HG02970 (cell line): ENCODE data around the gene DTNA.

Source experiments
- ATAC-seq: cut with Tn5 transposase; IDR thresholded peaks from one replicate; pipeline ENCODE4 v1.9.1; 2021; ENCODE audit warnings: mild to moderate bottlenecking, moderate library complexity, moderate number of reproducible peaks; ENCODE audit not compliant: unreplicated experiment, low FRiP score

The DTNA gene

DNA sequence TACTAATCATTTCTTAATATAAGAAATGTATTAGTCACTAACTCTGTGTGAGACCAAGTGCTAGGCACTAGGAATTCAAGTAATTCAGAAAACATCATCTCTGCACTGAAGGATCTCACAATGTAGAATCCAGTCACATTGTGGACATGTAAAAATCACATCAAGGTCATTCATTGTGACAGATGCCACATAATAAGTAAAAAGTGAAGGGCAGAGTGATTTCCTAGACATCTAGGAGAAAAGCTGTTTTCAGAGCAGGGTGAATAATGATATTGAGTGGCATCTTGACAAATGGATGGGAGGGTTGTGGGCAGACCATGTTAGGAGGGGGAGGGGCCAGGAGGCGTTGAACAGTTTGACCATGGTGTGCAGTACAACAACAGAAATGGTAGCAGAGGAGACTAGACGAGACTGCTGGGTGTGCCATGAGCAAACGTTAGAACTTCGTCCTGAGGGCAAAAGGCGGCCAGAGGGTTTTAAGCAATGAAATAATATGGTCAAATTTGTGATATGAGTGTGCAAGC, 93.8 kb downstream of the DTNA start:
- no peak for ATAC-seq

- no peak for ATAC-seq
Observed at GRCh38 chr18:34805103-34805877, 95.2 kb downstream of the DTNA start.

DNA sequence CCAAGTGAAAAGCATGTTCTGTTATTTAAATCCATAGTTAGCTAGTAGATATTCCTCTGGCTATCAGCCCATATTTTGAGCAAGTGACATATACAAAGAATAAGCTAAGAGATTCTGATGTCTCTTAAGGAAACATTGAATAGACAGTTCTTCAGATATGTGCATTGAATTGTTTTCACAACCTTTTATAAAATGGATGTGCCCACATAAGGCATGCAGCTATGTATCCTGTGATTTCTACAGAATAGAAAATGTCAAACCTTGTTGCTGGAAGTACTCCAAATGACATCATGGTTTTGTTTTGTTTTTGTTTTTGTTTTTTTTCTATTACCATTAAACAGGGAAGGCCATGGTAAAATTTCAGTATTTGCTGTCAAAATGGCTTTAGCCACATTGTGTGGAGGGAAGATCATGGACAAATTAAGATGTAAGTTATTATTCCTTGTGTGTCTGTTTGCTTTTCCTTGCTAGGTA, 95.8 kb downstream of the DTNA start:
- ATAC-seq, result no peak

- ATAC-seq, result no peak
Observed at GRCh38 chr18:34806527-34806926, 96.4 kb downstream of the DTNA start.

DNA sequence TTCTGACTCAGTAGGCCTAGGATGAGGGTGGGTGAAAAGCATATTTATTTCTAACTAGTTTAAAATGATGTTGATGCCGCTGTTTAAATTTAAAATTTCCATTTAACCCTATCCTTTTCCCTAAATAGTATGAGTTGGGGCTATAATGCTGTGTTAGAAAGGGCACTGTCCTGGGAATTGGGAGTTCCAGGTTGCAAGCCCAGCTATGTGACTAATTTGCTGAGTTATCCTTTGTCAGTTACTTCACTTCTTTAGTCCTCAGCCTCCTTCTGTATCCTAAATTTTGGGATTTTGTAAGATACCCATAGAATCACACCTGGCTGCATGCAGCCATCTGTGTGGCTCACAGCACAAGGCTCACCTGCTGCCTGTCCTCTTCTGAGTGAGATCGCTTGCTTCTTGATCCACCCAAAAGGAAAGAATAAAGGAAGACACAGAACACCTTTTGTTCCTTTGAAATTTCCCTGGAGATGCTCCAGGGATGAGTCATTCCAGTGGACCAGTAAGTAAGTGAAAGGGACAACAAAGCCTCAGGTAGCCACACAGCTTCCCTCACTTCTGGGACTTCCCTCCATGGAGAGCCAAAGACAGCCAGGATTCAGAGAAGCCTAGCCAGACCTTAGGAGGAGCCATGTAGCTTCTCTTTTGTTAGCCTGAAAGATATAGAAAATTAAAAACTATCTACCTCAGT, 97.2 kb downstream of the DTNA start:
- ATAC-seq, result no peak

- ATAC-seq, result no peak
Observed at GRCh38 chr18:34808389-34808788, 98.3 kb downstream of the DTNA start.

DNA sequence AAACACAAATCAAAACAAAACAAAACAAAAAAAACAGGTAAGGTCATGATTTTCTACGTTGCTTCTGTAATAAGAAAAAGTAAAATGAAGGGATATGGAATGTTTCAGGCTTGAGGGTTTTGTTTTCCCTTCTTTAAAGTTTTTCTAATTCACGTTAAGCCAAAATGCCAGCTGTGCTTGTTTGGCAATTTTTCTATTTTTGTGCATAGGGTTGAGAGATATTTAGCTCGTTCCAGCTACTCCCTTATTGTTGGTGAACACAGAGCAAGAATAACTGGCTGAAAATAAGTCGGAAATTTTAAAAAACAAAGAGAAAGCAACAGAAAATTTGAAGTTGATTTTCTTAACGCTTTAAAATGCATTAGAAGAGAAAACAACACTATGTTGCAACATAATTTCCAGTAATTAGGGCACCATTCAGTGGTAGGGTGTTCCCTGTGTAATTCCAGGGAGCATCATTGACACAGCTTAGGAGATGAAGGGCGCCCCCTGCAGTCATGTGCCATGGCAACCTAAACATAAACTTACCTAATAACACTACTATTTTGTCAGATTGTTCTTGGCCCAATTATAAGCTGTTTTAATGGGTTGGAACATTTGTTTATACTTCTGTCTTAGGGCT, 99.5 kb downstream of the DTNA start:
- ATAC-seq, result no peak

GRCh38 chr18:34816183-34816582, 106.1 kb downstream of the DTNA start:
- ATAC-seq, result no peak

GRCh38 chr18:34817636-34818035, 107.5 kb downstream of the DTNA start:
- no peak for ATAC-seq

DNA sequence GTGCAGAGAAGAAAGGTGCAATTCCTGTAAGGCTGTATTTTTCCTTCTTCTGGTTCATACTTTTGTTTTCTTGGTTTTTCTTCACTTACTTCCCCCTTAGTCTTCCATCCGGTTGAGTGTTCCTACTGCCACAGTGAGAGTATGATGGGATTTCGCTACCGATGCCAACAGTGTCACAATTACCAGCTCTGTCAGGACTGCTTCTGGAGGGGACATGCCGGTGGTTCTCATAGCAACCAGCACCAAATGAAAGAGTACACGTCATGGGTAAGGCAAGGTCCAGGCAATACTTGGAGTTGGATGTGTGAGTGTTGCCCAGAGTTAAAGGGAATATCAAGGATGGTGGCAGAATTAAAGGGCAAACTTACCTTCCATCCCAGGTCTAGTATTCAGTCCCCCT, 108.0 kb downstream of the DTNA start:
- ATAC-seq, result no peak

DNA sequence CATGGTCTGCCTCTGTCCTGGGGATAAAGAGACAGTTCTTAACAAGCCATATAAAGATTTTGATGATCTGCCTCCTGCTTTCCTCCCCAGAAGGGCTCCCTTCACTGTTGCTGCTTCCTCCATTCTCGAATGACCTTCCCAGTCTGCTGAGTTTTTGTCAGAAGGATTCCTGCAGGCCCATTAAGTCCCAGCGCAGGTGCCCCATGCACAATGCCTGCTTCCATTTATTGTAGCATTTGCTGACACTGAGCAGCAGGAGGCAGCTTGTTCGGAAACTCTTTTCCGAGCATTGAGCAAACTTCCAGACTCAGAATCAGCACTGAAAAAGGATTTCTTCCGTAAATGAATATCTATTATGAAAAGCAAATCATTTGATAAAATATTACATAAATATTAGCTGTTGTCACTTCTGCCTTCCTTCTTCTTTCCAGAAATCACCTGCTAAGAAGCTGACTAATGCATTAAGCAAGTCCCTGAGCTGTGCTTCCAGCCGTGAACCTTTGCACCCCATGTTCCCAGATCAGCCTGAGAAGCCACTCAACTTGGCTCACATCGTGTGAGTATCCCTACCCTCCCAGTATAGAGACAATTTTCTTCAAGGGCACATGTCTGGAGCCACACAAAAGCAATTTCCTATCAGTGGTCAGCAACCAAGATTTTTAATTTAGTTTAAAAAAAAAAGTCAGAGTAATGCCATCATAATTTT, 110.4 kb downstream of the DTNA start:
- no peak for ATAC-seq

DNA sequence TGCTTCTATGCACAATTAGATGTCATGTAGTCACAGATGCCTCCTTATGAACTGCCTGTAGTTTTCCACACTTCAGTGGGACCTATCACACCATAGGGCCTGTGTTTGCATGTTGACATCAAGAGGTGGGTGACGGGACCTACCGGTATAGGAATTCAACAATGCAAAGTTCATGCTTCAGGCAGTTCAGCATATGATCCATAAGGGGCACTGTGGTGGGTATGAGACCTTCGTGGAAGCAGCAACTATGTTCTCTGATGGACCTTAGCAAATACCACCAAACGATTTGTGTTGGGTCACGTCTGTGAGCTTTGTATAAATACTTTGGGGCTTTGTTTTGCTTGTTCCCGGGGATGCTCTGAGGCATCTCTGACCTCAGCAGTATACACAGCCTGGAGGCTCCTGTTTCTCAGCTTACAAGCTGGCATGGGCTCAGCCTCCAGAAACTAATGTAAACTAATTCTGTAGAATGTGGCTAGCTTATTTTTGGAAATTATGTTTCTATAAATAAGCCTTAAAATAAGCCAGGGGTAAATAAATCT, 111.6 kb downstream of the DTNA start:
- no peak for ATAC-seq

DNA sequence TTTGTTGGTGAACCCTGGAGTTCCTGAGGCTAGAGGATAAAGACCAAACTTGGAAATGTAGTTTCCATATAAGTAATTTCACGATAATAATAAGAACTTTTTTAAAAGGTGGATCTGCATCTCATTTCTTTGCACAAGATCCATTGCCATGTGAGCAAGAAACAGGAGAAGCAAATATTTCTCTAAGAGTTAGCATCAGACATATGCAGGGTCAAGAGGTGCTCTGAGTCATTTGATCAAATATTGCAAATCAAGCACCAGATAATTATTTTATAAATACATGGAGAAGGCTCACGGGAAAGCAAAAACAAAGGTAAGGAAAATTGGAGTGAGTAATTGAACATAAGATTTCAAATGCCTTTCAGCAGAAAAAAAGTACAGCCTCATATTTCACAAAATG, 118.0 kb downstream of the DTNA start:
- ATAC-seq, result no peak

DNA sequence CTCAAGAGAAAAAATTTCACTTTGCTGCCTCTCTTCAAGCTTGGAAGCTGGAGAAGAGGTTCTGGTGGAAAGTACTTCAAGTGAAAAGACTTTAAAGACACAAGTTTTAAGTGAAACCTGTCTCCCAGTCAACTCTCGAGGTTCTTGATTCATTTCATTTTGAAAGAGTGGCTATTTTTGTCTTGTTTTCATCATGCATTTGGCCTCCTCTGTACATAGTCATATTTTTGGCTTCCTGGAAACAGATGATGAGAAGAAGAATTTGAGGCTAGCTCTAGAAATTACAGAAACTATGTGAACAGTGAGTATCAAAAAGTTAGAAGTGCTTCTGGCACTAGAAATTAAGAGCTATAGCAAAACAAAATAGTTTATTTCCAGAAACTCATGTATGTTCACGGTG, 124.8 kb downstream of the DTNA start:
- ATAC-seq, result no peak

DNA sequence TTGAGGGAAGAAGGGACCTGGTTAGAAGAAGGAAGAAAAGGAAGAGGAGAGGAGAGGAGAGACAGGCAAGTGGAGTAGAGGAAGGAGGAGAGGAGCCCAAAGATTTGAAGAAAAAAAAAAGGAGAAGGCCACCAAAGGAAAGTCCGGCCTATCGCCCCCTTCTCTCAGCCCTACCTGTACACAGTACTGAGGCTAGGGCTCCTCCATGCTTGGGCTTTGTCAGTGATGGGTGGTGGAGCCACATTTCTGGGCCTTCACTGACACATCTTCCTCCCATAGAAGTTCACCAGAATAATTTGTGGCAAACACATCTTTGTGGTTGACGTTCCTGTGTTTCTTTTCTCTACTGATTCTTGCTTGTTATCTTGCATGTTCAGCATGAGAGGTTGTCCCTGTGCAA, 125.4 kb downstream of the DTNA start:
- no peak for ATAC-seq

DNA sequence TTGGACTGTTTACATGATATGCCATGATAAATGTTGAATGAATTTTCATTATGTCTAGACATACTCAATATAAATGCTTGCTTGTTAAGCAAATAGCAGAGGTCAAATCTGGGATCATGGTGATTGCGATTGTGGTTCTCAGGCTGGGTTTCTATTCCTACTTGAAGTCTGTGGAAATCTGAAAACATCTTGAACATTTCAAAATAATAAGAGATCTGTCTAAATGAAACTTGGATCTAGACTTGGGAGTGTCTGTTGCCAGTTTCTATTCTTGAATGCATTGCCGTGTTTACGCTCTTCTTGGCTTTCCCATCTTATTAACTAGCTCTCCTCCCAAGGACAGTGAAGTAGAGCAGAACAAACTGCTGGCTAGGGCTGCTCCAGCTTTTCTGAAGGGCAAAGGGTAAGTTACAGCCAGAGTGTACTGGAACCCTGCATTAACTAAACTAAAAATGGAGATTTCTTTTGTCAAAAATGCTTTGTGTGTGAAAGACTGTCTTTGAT, 127.7 kb downstream of the DTNA start:
- no peak for ATAC-seq

DNA sequence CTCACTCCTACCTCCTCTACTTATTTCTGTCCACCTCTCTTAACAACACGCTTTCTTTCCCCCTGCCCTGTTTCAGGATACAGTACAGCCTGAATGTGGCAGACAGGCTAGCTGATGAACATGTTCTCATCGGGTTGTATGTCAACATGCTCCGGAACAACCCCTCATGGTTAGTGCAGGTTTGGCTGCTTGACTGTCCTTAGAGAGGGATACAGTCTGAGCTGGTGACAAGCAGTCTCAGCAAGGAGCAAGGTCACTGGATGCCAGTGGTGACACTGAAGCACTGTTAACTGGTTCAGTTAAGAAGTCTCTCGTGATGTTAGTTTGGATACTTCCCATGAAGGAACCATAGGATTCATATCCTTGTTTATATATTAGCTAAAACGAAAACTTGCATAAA, 128.6 kb downstream of the DTNA start:
- ATAC-seq, result no peak

- ATAC-seq, result no peak
Observed at GRCh38 chr18:34840256-34840826, 130.2 kb downstream of the DTNA start.

DNA sequence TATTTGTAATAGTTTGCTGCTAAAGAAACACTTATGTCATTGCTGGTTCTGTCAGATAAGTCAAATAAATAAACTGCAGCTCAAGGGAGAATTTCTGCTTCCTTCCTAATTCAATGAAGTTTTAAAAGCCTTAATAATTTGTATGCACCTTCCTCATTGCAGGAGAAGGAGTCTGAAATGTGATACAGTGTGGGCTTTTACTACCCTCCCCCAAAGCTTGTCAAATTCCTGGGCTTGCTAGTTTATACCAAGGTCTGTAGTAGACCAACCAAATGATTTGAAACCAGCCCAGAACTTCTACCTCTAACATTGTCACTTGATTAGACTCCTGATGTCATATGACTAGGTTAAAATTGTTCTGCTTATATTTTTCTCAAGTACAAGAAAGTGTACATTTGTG, 131.8 kb downstream of the DTNA start:
- no peak for ATAC-seq

- no peak for ATAC-seq
Observed at GRCh38 chr18:34844072-34844471, 134.0 kb downstream of the DTNA start.
